WTC11 (cell line): ENCODE measurements around the gene AVL9. TPM values are rescaled to one million over a fixed set of nuclear protein-coding genes. Genes with fewer than 3 reads are reported as not detected.

ENCODE experiments used
- ATAC-seq: fragments of 200-7000 bp; cut with Tn5 transposase; 2 replicates; pipeline ENCODE4 v1.10.0; 2021; ENCODE audit warnings: mild to moderate bottlenecking, moderate library complexity
- CTCF ChIA-PET: fragments of 300-600 bp; sonication (Branson Sonifier 250); formaldehyde crosslinking; loops from one replicate; lab custom pipeline; 2021; ENCODE audit warnings: antibody characterized with exemption; lab: Charles Lee
- POLR2A ChIA-PET: fragments of 350-600 bp; sonication (Branson Sonifier 250); formaldehyde crosslinking; loops from one replicate; lab custom pipeline; 2021; ENCODE audit warnings: antibody characterized with exemption; lab: Charles Lee
- DNase-seq: peaks from one replicate; pipeline ENCODE4 v3.0.0; 2021; ENCODE audit warnings: low spot score
- H3K27ac Mint-ChIP-seq: 2 replicates; pipeline ENCODE4 v1.8.0; 2021; ENCODE audit warnings: mixed read lengths
- H3K27me3 Mint-ChIP-seq: 2 replicates; pipeline ENCODE4 v1.8.0; 2021; ENCODE audit warnings: low read depth, mild to moderate bottlenecking, moderate library complexity, mixed read lengths
- H3K36me3 Mint-ChIP-seq: 2 replicates; pipeline ENCODE4 v1.8.0; 2021; ENCODE audit warnings: mixed read lengths
- H3K4me1 Mint-ChIP-seq: 2 replicates; pipeline ENCODE4 v1.8.0; 2022; ENCODE audit warnings: mixed read lengths
- H3K4me3 Mint-ChIP-seq: 2 replicates; pipeline ENCODE4 v1.8.0; 2021; ENCODE audit warnings: mild to moderate bottlenecking, moderate library complexity, mixed read lengths
- H3K9me3 Mint-ChIP-seq: 2 replicates; pipeline ENCODE4 v1.8.0; 2021; ENCODE audit warnings: mixed read lengths
- AFF4 ChIP-seq: sonication (generic); formaldehyde crosslinking; IDR thresholded peaks from 2 replicates; pipeline ENCODE4 v1.8.1; 2023; ENCODE audit warnings: mild to moderate bottlenecking, missing genetic modification reagents, borderline replicate concordance
- ATF3 ChIP-seq: sonication (generic); formaldehyde crosslinking; conservative IDR thresholded peaks from 2 replicates; pipeline ENCODE4 v1.8.1; 2022; ENCODE audit warnings: mild to moderate bottlenecking, missing genetic modification reagents
- ETV6 ChIP-seq: sonication (generic); formaldehyde crosslinking; IDR thresholded peaks from 2 replicates; pipeline ENCODE4 v1.8.1; 2022; ENCODE audit warnings: mild to moderate bottlenecking, missing genetic modification reagents
- GRHL2 ChIP-seq: fragments of 250-450 bp; sonication (Bioruptor Pico); IDR thresholded peaks from 2 replicates; pipeline ENCODE4 v1.8.0; 2022; ENCODE audit warnings: mild to moderate bottlenecking, moderate library complexity; ENCODE audit not compliant: insufficient replicate concordance, severe bottlenecking
- MLX ChIP-seq: sonication (generic); formaldehyde crosslinking; IDR thresholded peaks from 2 replicates; pipeline ENCODE4 v1.8.1; 2023; ENCODE audit warnings: mild to moderate bottlenecking, missing genetic modification reagents, moderate library complexity
- MXD4 ChIP-seq: fragments of 250-450 bp; sonication (Bioruptor Pico); IDR thresholded peaks from 2 replicates; pipeline ENCODE4 v1.8.0; 2021; ENCODE audit warnings: mild to moderate bottlenecking, moderate library complexity, borderline replicate concordance
- PREB ChIP-seq: sonication (generic); formaldehyde crosslinking; IDR thresholded peaks from 2 replicates; pipeline ENCODE4 v1.8.1; 2022; ENCODE audit warnings: mild to moderate bottlenecking, missing genetic modification reagents, moderate library complexity, borderline replicate concordance
- SMAD3 ChIP-seq: sonication (generic); formaldehyde crosslinking; IDR thresholded peaks from 2 replicates; pipeline ENCODE4 v1.8.0; 2022; ENCODE audit warnings: missing genetic modification reagents, mild to moderate bottlenecking, borderline replicate concordance
- TCF7 ChIP-seq: sonication (generic); formaldehyde crosslinking; IDR thresholded peaks from 2 replicates; pipeline ENCODE4 v1.8.0; 2022; ENCODE audit warnings: mild to moderate bottlenecking, low read depth, missing genetic modification reagents, moderate library complexity
- TEAD1 ChIP-seq: sonication (generic); formaldehyde crosslinking; IDR thresholded peaks from 2 replicates; pipeline ENCODE4 v1.8.0; 2022; ENCODE audit warnings: mild to moderate bottlenecking, missing genetic modification reagents
- USF1 ChIP-seq: sonication (generic); formaldehyde crosslinking; IDR thresholded peaks from 2 replicates; pipeline ENCODE4 v1.8.0; 2022; ENCODE audit warnings: mild to moderate bottlenecking, missing genetic modification reagents
- ZBTB21 ChIP-seq: sonication (generic); formaldehyde crosslinking; IDR thresholded peaks from 2 replicates; pipeline ENCODE4 v1.8.1; 2023; ENCODE audit warnings: mild to moderate bottlenecking, missing genetic modification reagents, borderline replicate concordance
- ZNF121 ChIP-seq: sonication (generic); formaldehyde crosslinking; IDR thresholded peaks from 2 replicates; pipeline ENCODE4 v1.8.0; 2023; ENCODE audit warnings: missing genetic modification reagents
- ZNF416 ChIP-seq: fragments of 250-450 bp; sonication (Bioruptor Pico); IDR thresholded peaks from 2 replicates; pipeline ENCODE4 v1.9.0; 2021; ENCODE audit warnings: mild to moderate bottlenecking, inconsistent platforms
- ZNF423 ChIP-seq: fragments of 250-450 bp; sonication (Bioruptor Pico); IDR thresholded peaks from 2 replicates; pipeline ENCODE4 v2.1.2; 2022; ENCODE audit warnings: mild to moderate bottlenecking, moderate library complexity
- ZNF425 ChIP-seq: fragments of 250-450 bp; sonication (Bioruptor Pico); conservative IDR thresholded peaks from 2 replicates; pipeline ENCODE4 v1.9.0; 2021; ENCODE audit warnings: mild to moderate bottlenecking
- total RNA-seq: library from RNA; stranded (reverse); gene quantifications from 3 replicates; pipeline ENCODE4 v1.2.3, GENCODE V29; 2021
- TF ChIP-seq, protein P1 (sequence below): fragments of 200-600 bp; IDR thresholded peaks from 2 replicates; pipeline ENCODE4 v1.8.0; 2022; ENCODE audit warnings: antibody characterized with exemption
- TF ChIP-seq, protein P2 (sequence below): sonication (generic); formaldehyde crosslinking; IDR thresholded peaks from 2 replicates; pipeline ENCODE4 v1.8.1; 2023; ENCODE audit warnings: mild to moderate bottlenecking, moderate library complexity, missing genetic modification reagents
- TF ChIP-seq, protein P3 (sequence below): sonication (generic); formaldehyde crosslinking; IDR thresholded peaks from 2 replicates; pipeline ENCODE4 v1.8.0; 2023; ENCODE audit warnings: missing genetic modification reagents

The AVL9 gene
- total RNA-seq, 1 experiment from 2014 or later: 55.6 TPM

GRCh38 chr7:32536585-32536984, 41.3 kb downstream of the AVL9 start (continued):
- TF ChIP-seq, protein P1, sequence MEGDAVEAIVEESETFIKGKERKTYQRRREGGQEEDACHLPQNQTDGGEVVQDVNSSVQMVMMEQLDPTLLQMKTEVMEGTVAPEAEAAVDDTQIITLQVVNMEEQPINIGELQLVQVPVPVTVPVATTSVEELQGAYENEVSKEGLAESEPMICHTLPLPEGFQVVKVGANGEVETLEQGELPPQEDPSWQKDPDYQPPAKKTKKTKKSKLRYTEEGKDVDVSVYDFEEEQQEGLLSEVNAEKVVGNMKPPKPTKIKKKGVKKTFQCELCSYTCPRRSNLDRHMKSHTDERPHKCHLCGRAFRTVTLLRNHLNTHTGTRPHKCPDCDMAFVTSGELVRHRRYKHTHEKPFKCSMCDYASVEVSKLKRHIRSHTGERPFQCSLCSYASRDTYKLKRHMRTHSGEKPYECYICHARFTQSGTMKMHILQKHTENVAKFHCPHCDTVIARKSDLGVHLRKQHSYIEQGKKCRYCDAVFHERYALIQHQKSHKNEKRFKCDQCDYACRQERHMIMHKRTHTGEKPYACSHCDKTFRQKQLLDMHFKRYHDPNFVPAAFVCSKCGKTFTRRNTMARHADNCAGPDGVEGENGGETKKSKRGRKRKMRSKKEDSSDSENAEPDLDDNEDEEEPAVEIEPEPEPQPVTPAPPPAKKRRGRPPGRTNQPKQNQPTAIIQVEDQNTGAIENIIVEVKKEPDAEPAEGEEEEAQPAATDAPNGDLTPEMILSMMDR: no peak

GRCh38 chr7:32537760-32538159, 42.5 kb downstream of the AVL9 start:
- Mint-ChIP-seq H3K4me3 (no peak overlapping the region), H3K27me3 (no peaks in the 10 kb centered on the region)
- POLR2A ChIA-PET: no interaction called here
- no peak for DNase-seq
- no peak for TF ChIP-seq TCF7 (CRISPR knock-in tag)
- no peak for TF ChIP-seq ZNF121
- no peak for TF ChIP-seq ZNF416
- no peak for TF ChIP-seq MLX (CRISPR knock-in tag)
- no peak for TF ChIP-seq ETV6 (CRISPR knock-in tag)
- no peak for TF ChIP-seq PREB (CRISPR knock-in tag)
- no peak for TF ChIP-seq MXD4 (CRISPR knock-in tag)
- no peak for TF ChIP-seq ZNF425 (CRISPR knock-in tag)
- no peak for TF ChIP-seq ZNF423
- no peak for TF ChIP-seq ATF3 (CRISPR knock-in tag)
- no peak for TF ChIP-seq AFF4
- TF ChIP-seq, all 79 proteins: peak for 0
- H3K27ac Mint-ChIP-seq: no peak overlapping the region
- H3K36me3 Mint-ChIP-seq: no peaks in the 10 kb centered on the region
- no peak for ATAC-seq
- peaks cover 29% of the 10 kb centered on the region for H3K4me1 Mint-ChIP-seq
- CTCF ChIA-PET: interaction anchor here (1.0 kb wide), 1 partner anchor 16 kb away, joined by 3 read pairs; no protein-coding TSS in a partner anchor
- no peaks in the 10 kb centered on the region for H3K9me3 Mint-ChIP-seq

DNA sequence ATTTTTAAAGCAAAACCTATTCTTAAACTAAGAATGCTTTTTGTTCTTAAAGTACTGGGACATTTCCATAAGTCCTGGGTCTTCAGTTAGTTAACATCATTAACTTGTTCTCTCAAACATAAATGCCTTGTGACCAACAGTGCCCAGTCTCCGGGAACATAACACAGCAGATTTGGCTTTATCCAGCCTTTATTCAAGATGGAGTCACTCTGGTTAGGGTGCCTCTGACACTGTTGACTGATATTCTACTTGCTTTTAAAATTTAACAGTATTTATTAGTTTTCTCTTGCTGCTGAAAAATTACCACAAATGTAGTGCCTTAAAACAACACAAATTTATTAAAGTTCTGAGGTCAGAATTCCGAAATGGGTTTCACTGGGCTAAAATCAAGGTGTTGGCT, 44.1 kb downstream of the AVL9 start:
- Mint-ChIP-seq H3K27ac (no peak overlapping the region), H3K36me3 (peaks cover 14% of the 10 kb centered on the region), H3K27me3 (no peaks in the 10 kb centered on the region), H3K4me1 (peaks cover 23% of the 10 kb centered on the region), H3K4me3 (no peak overlapping the region), H3K9me3 (no peaks in the 10 kb centered on the region)
- DNase-seq (no peak), ATAC-seq (no peak)
- POLR2A ChIA-PET: no interaction called here
- CTCF ChIA-PET: no interaction called here
- TF ChIP-seq SMAD3 (CRISPR knock-in tag): no peak
- TF ChIP-seq GRHL2 (CRISPR knock-in tag): no peak
- TF ChIP-seq TEAD1 (CRISPR knock-in tag): no peak
- TF ChIP-seq ZNF416: no peak
- no peak for TF ChIP-seq ZBTB21 (CRISPR knock-in tag)
- TF ChIP-seq, protein P2, sequence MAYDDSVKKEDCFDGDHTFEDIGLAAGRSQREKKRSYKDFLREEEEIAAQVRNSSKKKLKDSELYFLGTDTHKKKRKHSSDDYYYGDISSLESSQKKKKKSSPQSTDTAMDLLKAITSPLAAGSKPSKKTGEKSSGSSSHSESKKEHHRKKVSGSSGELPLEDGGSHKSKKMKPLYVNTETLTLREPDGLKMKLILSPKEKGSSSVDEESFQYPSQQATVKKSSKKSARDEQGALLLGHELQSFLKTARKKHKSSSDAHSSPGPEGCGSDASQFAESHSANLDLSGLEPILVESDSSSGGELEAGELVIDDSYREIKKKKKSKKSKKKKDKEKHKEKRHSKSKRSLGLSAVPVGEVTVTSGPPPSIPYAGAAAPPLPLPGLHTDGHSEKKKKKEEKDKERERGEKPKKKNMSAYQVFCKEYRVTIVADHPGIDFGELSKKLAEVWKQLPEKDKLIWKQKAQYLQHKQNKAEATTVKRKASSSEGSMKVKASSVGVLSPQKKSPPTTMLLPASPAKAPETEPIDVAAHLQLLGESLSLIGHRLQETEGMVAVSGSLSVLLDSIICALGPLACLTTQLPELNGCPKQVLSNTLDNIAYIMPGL (CRISPR knock-in tag): no peak
- TF ChIP-seq USF1 (CRISPR knock-in tag): no peak
- TF ChIP-seq, protein P3, sequence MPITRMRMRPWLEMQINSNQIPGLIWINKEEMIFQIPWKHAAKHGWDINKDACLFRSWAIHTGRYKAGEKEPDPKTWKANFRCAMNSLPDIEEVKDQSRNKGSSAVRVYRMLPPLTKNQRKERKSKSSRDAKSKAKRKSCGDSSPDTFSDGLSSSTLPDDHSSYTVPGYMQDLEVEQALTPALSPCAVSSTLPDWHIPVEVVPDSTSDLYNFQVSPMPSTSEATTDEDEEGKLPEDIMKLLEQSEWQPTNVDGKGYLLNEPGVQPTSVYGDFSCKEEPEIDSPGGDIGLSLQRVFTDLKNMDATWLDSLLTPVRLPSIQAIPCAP (CRISPR knock-in tag): no peak
